H1 (cell line): Measurements from ENCODE around the gene ST14. TPM values are rescaled to one million over a fixed set of nuclear protein-coding genes. Genes with fewer than 3 reads are reported as not detected.

Source experiments
- CHD7 ChIP-seq: fragments of 300-600 bp; sonication (generic); IDR thresholded peaks from 2 replicates; pipeline ENCODE4 v1.7.1; 2012; ENCODE audit warnings: low read length, moderate library complexity, mild to moderate bottlenecking, inconsistent platforms; ENCODE audit not compliant: insufficient replicate concordance
- EZH2 ChIP-seq: fragments of 200-600 bp; sonication (generic); IDR thresholded peaks from 2 replicates; pipeline ENCODE4 v1.7.1; 2012; ENCODE audit warnings: low read depth, mild to moderate bottlenecking, moderate library complexity, low read length, inconsistent platforms; ENCODE audit not compliant: severe bottlenecking
- NANOG ChIP-seq: IDR thresholded peaks from 2 replicates; pipeline ENCODE4 v1.6.1; 2011; ENCODE audit warnings: low read length, low read depth, mild to moderate bottlenecking, inconsistent platforms; ENCODE audit not compliant: insufficient read depth, poor library complexity, severe bottlenecking
- RXRA ChIP-seq: IDR thresholded peaks from 2 replicates; pipeline ENCODE4 v1.6.1; 2011; ENCODE audit warnings: low read depth, mild to moderate bottlenecking, low read length, moderate library complexity; ENCODE audit not compliant: insufficient read depth
- polyA plus RNA-seq, 7 experiments: library from polyadenylated mRNA; depleted of rRNA in 3 of 7; stranded (reverse) in 5 of 7; unstranded in 2 of 7; fragments of >200 nt in 5 of 7; fragments of 200-250 nt in 2 of 7; gene quantifications; 1 replicate in 5 of 7; 2 replicates in 1 of 7; 4 replicates in 1 of 7; pipeline versions ENCODE4 v1.2.1 to v1.2.3, GENCODE V29; 2011 to 2013; ENCODE audit warnings: missing spikeins in 2 of 7, mixed read lengths in 2 of 7
- total RNA-seq: library from RNA; stranded (reverse); fragmentation: NEBNext Ultra II Directional; extraction: Animal tissue kit (Norgen Biotek cat#: 25700); gene quantifications from 2 replicates; pipeline ENCODE4 v1.2.1, GENCODE V29; 2021

Gene ST14
- total and polyA plus RNA-seq, 2 of the 8 experiments (the other 6 are each of a cell fraction or from before 2014, with no cell fraction given) = 22.4 to 24.9 TPM

GRCh38 chr11:130156108-130157022 lies 3.2 kb upstream of the ST14 start (continued):
- TF ChIP-seq EZH2 = no peak
- TF ChIP-seq RXRA = no peak
- no peak for TF ChIP-seq CHD7
- TF ChIP-seq NANOG = no peak
